Smooth muscle cell of the pulmonary artery (primary cell): ENCODE data around the gene PHETA2. TPM values are rescaled to one million over a fixed set of nuclear protein-coding genes. Genes with fewer than 3 reads are reported as not detected.

ENCODE experiments used
- total RNA-seq: library from RNA; depleted of rRNA; stranded (reverse); fragments of >200 nt; gene quantifications from 2 replicates; pipeline ENCODE4 v1.2.3, GENCODE V29; 2014

Gene PHETA2, protein sequence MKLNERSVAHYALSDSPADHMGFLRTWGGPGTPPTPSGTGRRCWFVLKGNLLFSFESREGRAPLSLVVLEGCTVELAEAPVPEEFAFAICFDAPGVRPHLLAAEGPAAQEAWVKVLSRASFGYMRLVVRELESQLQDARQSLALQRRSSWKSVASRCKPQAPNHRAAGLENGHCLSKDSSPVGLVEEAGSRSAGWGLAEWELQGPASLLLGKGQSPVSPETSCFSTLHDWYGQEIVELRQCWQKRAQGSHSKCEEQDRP
- 27.2 and 30.9 TPM in 2 replicates for total RNA-seq

GRCh38 chr22:42074132-42074811 is at the start of gene PHETA2:
TSS of gene PHETA2 (plus strand) at chr22:42074248. CDS start at chr22:42077294, 3,046 bp downstream.

DNA sequence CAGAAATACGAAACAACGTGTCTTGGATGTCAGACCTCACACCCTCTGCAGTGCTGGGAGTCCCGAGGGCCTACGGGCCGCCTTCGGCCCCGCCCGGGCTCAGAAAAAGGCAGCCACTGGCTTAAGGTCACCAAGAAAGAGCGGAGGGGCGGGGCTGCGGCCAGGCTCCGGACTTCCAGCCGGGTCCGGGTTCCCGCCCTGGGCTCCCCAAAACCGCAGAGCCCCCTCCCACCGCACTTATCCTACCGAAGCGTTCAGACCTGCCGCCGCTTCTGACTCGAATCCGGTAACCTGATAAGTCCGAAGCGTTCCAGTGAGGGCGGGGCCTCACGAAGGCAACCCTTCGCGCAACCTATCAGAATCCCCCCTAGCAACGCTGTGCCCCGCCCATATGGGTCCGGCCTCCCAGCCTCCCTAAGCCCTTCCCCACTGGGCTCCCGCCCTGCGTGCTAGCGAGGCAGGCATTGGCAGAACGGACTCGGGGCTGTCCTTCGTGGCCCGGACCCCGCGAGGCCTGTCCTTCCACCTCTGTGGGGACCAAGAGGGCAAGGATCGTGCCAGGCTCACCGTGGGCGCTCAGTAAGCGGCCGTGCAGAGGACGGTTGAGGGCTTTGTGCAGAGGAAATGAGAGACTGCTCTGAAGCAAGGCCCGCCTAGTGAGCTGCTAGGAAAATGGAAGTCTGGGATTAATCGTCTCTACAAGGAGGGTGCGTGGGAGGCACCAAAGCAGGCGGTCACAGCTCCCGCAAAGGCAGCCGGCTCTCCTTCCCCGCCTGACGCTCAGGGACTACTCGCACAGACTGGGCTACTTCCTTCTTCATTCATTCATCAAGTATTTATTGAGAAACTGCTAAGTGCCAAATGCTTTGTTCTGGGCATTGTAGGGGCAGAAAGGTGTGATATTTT is 3.3 kb upstream of the PHETA2 start, which contains the start of gene NAGA:
TSS of gene NAGA (minus strand) at position 296 of the 906 bp plus-strand sequence. CDS start 515 bp downstream, outside the sequence.

GRCh38 chr22:42079319-42080251 is 5.5 kb downstream of the PHETA2 start, which contains the start of gene SMDT1:
TSS of gene SMDT1 (plus strand) at chr22:42079700. CDS start at chr22:42079769, 69 bp downstream.

DNA sequence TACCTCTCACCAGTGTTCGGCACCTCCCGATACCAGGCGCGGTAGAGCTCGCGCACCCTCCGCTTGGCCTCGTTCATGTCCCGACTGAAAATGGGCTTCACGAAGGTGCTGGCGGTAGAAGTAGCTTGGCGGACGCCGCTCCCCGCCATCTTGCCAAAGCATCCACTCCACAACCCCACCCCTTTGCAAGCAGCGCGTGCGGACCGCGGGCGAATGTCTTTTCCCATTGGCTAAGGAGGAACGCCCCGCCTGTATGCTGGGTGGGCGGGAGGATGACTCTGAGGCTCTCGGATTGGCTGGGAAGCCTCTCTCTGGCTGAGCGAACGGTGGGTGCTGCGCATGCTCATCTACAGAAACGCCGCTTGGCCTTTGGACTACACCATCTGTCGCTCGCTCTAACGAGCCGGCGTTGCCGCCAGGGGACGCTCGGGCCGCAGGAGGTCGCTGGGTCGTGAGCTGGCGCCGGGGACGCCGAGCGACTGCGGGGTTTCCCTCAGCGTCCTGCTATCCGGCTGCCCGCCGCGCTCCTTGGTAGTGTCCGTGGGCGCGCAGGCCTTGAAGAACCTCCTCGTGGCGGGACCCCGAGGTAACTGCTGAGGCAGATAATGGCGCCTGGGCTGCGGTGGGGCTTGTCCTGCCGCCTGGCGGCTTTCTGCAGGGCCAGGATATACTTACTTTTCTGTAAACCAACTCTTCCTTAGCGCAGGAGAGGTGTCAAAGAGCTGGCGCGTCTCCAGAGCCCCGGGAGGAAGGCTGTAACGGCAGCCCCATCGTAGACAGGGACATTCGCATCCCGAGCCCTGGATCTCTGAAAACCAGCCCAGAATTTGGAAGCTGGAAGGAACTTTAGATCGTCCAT is 16.8 kb downstream of the PHETA2 start, which contains the start of gene NDUFA6:
TSS of gene NDUFA6 (minus strand) at position 177 of the 859 bp plus-strand sequence. CDS start at position 149, 28 bp downstream.

Other genes starting within 250 kb of the PHETA2 start
- 82.1 and 123 TPM in 2 replicates for gene SREBF2, start 241.1 kb upstream of the PHETA2 start, total RNA-seq
- gene SHISA8, start 159.2 kb upstream of the PHETA2 start, total RNA-seq = not detected in 2 replicates
- not detected in 2 replicates for gene TNFRSF13C, start 147.4 kb upstream of the PHETA2 start, total RNA-seq
- gene CENPM, start 127.1 kb upstream of the PHETA2 start, total RNA-seq = 3.9 and 6.8 TPM in 2 replicates
- gene SEPTIN3, start 104.8 kb upstream of the PHETA2 start, total RNA-seq = 0.07 and 0.30 TPM in 2 replicates
- 0.52 and 0.73 TPM in 2 replicates for gene WBP2NL, start 75.5 kb upstream of the PHETA2 start, total RNA-seq
- 51.0 and 56.8 TPM in 2 replicates for gene NAGA, start 3.4 kb upstream of the PHETA2 start, total RNA-seq
- gene SMDT1, start 5.5 kb downstream of the PHETA2 start, total RNA-seq = 5.5 and 10.5 TPM in 2 replicates
- 33.6 and 33.8 TPM in 2 replicates for gene NDUFA6, start 16.5 kb downstream of the PHETA2 start, total RNA-seq
- gene CYP2D6, start 56.6 kb downstream of the PHETA2 start, total RNA-seq = 0.20 and 0.43 TPM in 2 replicates
- 22.4 and 25.4 TPM in 2 replicates for gene TCF20, start 196.4 kb downstream of the PHETA2 start, total RNA-seq